ENCODE data around the gene RAB44. TPM values are rescaled to one million over a fixed set of nuclear protein-coding genes. Genes with fewer than 3 reads are reported as not detected.

The RAB44 gene
- polyA plus RNA-seq, 1 experiment, result 0.04 TPM

GRCh38 chr6:36769183-36769675 is 71.6 kb downstream of the RAB44 start:
- ChIA-PET CTCF (interaction anchor here (0.6 to 15.0 kb wide), 11 partner anchors 11 to 439 kb away, joined by 3 to 298 read pairs (median 7); partner anchors contain the start of gene C6orf89), POLR2A (no interaction called here)
- Histone ChIP-seq H3K36me3 (ENCODE audit: control insufficient read depth, insufficient read depth, low read length) (no peaks in the 10 kb centered on the region), H3K4me3 (ENCODE audit: low read depth, low read length) (no peak overlapping the region), H3K27me3 (ENCODE audit: control insufficient read depth, insufficient read depth, low read length) (no peaks in the 10 kb centered on the region)
- TF ChIP-seq, protein P1, sequence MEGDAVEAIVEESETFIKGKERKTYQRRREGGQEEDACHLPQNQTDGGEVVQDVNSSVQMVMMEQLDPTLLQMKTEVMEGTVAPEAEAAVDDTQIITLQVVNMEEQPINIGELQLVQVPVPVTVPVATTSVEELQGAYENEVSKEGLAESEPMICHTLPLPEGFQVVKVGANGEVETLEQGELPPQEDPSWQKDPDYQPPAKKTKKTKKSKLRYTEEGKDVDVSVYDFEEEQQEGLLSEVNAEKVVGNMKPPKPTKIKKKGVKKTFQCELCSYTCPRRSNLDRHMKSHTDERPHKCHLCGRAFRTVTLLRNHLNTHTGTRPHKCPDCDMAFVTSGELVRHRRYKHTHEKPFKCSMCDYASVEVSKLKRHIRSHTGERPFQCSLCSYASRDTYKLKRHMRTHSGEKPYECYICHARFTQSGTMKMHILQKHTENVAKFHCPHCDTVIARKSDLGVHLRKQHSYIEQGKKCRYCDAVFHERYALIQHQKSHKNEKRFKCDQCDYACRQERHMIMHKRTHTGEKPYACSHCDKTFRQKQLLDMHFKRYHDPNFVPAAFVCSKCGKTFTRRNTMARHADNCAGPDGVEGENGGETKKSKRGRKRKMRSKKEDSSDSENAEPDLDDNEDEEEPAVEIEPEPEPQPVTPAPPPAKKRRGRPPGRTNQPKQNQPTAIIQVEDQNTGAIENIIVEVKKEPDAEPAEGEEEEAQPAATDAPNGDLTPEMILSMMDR (IDR thresholded peaks at IDR 0.05; ENCODE audit: insufficient read depth, low read depth, low read length), result no peak
- DNase-seq (ENCODE audit: low read depth), result no peak

- H3K36me3 ChIP-seq (ENCODE audit: control insufficient read depth, insufficient read depth, low read length), result no peaks in the 10 kb centered on the region
- H3K27me3 ChIP-seq (ENCODE audit: control insufficient read depth, insufficient read depth, low read length), result no peaks in the 10 kb centered on the region
- TF ChIP-seq, protein P1 (IDR thresholded peaks at IDR 0.05; ENCODE audit: insufficient read depth, low read depth, low read length), result no peak
- DNase-seq (ENCODE audit: low read depth), result no peak
- CTCF ChIA-PET, result interaction anchor here (0.6 to 15.0 kb wide), 9 partner anchors 8 to 250 kb away, joined by 3 to 298 read pairs (median 37); partner anchors contain the start of gene C6orf89
- H3K4me3 ChIP-seq (ENCODE audit: low read depth, low read length), result no peak overlapping the region
- POLR2A ChIA-PET, result no interaction called here
These were observed 72.3 kb downstream of the RAB44 start for GRCh38 chr6:36769676-36770499.

- ChIA-PET CTCF (interaction anchor here (6.3 to 15.0 kb wide), 5 partner anchors 10 to 249 kb away, joined by 37 to 298 read pairs (median 89); partner anchors contain the start of gene C6orf89), POLR2A (no interaction called here)
- TF ChIP-seq, protein P1 (IDR thresholded peaks at IDR 0.05; ENCODE audit: insufficient read depth, low read depth, low read length), result no peak
- Histone ChIP-seq H3K36me3 (ENCODE audit: control insufficient read depth, insufficient read depth, low read length) (no peaks in the 10 kb centered on the region), H3K4me3 (ENCODE audit: low read depth, low read length) (no peak overlapping the region), H3K27me3 (ENCODE audit: control insufficient read depth, insufficient read depth, low read length) (no peaks in the 10 kb centered on the region)
- DNase-seq (ENCODE audit: low read depth), result no peak
These were observed 73.5 kb downstream of the RAB44 start for GRCh38 chr6:36771145-36771544.

- H3K27me3 ChIP-seq (ENCODE audit: control insufficient read depth, insufficient read depth, low read length), result peaks cover 6% of the 10 kb centered on the region
- ChIA-PET CTCF (interaction anchor here (0.7 to 15.0 kb wide), 7 partner anchors 7 to 247 kb away, joined by 3 to 298 read pairs (median 12); no protein-coding TSS in a partner anchor), POLR2A (interaction anchor here (0.6 kb wide), 1 partner anchor 172 kb away, joined by 6 read pairs; no protein-coding TSS in a partner anchor)
- DNase-seq (ENCODE audit: low read depth), result no peak
- H3K4me3 ChIP-seq (ENCODE audit: low read depth, low read length), result no peak overlapping the region
- no peaks in the 10 kb centered on the region for H3K36me3 ChIP-seq (ENCODE audit: control insufficient read depth, insufficient read depth, low read length)
- TF ChIP-seq, protein P1 (IDR thresholded peaks at IDR 0.05; ENCODE audit: insufficient read depth, low read depth, low read length), result no peak
These were observed 74.8 kb downstream of the RAB44 start for GRCh38 chr6:36772397-36772796.

GRCh38 chr6:36774331-36774730 is 76.7 kb downstream of the RAB44 start:
- TF ChIP-seq, protein P1 (IDR thresholded peaks at IDR 0.05; ENCODE audit: insufficient read depth, low read depth, low read length), result no peak
- CTCF ChIA-PET, result interaction anchor here (0.9 to 15.0 kb wide), 3 partner anchors 9 to 246 kb away, joined by 4 to 298 read pairs (median 12); no protein-coding TSS in a partner anchor
- Histone ChIP-seq H3K36me3 (ENCODE audit: control insufficient read depth, insufficient read depth, low read length) (no peaks in the 10 kb centered on the region), H3K4me3 (ENCODE audit: low read depth, low read length) (no peak overlapping the region), H3K27me3 (ENCODE audit: control insufficient read depth, insufficient read depth, low read length) (peaks cover 8% of the 10 kb centered on the region)
- POLR2A ChIA-PET, result no interaction called here
- no peak for DNase-seq (ENCODE audit: low read depth)
